Activated CD8-positive, alpha-beta memory T cell treated with anti-CD3 and anti-CD28 coated beads for 36 hours (primary cell): Measurements from ENCODE around the gene PRSS56. TPM values are rescaled to one million over a fixed set of nuclear protein-coding genes. Genes with fewer than 3 reads are reported as not detected.

Experiments used
- CTCF ChIA-PET: fragments of 350-600 bp; sonication (Branson Sonifier 250); formaldehyde crosslinking; loops from one replicate; lab custom pipeline; 2021; ENCODE audit warnings: antibody characterized with exemption; lab: Charles Lee
- POLR2A ChIA-PET: fragments of 350-600 bp; sonication (Branson Sonifier 250); formaldehyde crosslinking; loops from one replicate; lab custom pipeline; 2021; ENCODE audit warnings: antibody characterized with exemption; lab: Charles Lee
- total RNA-seq, 2 experiments: library from RNA; stranded (reverse); gene quantifications; one replicate each; pipeline ENCODE4 v1.2.3, GENCODE V29; 2021

The PRSS56 gene
- total RNA-seq, 2 experiments from 2014 or later = not detected

GRCh38 chr2:232485757-232486557, 34.2 kb upstream of the PRSS56 start:
- ChIA-PET CTCF (no interaction called here), POLR2A (no interaction called here)

GRCh38 chr2:232486558-232487384, 33.4 kb upstream of the PRSS56 start:
- ChIA-PET CTCF (no interaction called here), POLR2A (no interaction called here)

- ChIA-PET POLR2A (no interaction called here), CTCF (no interaction called here)
Measured at GRCh38 chr2:232487385-232488096, 32.6 kb upstream of the PRSS56 start, which contains the start of gene ECEL1. Gene ECEL1 (minus strand): TSS chr2:232487834. CDS start chr2:232486653, 1,181 bp downstream.

GRCh38 chr2:232488097-232488711, 32.0 kb upstream of the PRSS56 start:
- CTCF ChIA-PET = no interaction called here
- POLR2A ChIA-PET = no interaction called here

GRCh38 chr2:232488721-232489300, 31.4 kb upstream of the PRSS56 start:
- ChIA-PET CTCF (no interaction called here), POLR2A (no interaction called here)

GRCh38 chr2:232489516-232490220, 30.5 kb upstream of the PRSS56 start:
- ChIA-PET POLR2A (no interaction called here), CTCF (no interaction called here)

GRCh38 chr2:232490221-232491138, 29.7 kb upstream of the PRSS56 start:
- ChIA-PET POLR2A (no interaction called here), CTCF (no interaction called here)

GRCh38 chr2:232491139-232491780, 28.9 kb upstream of the PRSS56 start:
- POLR2A ChIA-PET = no interaction called here

GRCh38 chr2:232492236-232492848, 27.8 kb upstream of the PRSS56 start:
- POLR2A ChIA-PET = no interaction called here

More at GRCh38 chr2:232491139-232491780, 28.9 kb upstream of the PRSS56 start:
- CTCF ChIA-PET = no interaction called here

GRCh38 chr2:232492963-232493700, 27.1 kb upstream of the PRSS56 start:
- POLR2A ChIA-PET = no interaction called here
- CTCF ChIA-PET = no interaction called here

More at GRCh38 chr2:232492236-232492848, 27.8 kb upstream of the PRSS56 start:
- CTCF ChIA-PET = no interaction called here

- CTCF ChIA-PET = no interaction called here
Measured at GRCh38 chr2:232493701-232494474, 26.3 kb upstream of the PRSS56 start.

GRCh38 chr2:232494542-232494941, 25.6 kb upstream of the PRSS56 start:
- CTCF ChIA-PET = no interaction called here

More at GRCh38 chr2:232493701-232494474, 26.3 kb upstream of the PRSS56 start:
- POLR2A ChIA-PET = no interaction called here

GRCh38 chr2:232495292-232495691, 24.9 kb upstream of the PRSS56 start:
- CTCF ChIA-PET = no interaction called here
- POLR2A ChIA-PET = no interaction called here

More at GRCh38 chr2:232494542-232494941, 25.6 kb upstream of the PRSS56 start:
- POLR2A ChIA-PET = no interaction called here

GRCh38 chr2:232496501-232497270, 23.5 kb upstream of the PRSS56 start:
- ChIA-PET CTCF (no interaction called here), POLR2A (no interaction called here)
